ENCODE measurements around the gene SOHLH2.

SOHLH2 gene, protein sequence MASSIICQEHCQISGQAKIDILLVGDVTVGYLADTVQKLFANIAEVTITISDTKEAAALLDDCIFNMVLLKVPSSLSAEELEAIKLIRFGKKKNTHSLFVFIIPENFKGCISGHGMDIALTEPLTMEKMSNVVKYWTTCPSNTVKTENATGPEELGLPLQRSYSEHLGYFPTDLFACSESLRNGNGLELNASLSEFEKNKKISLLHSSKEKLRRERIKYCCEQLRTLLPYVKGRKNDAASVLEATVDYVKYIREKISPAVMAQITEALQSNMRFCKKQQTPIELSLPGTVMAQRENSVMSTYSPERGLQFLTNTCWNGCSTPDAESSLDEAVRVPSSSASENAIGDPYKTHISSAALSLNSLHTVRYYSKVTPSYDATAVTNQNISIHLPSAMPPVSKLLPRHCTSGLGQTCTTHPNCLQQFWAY

DNA sequence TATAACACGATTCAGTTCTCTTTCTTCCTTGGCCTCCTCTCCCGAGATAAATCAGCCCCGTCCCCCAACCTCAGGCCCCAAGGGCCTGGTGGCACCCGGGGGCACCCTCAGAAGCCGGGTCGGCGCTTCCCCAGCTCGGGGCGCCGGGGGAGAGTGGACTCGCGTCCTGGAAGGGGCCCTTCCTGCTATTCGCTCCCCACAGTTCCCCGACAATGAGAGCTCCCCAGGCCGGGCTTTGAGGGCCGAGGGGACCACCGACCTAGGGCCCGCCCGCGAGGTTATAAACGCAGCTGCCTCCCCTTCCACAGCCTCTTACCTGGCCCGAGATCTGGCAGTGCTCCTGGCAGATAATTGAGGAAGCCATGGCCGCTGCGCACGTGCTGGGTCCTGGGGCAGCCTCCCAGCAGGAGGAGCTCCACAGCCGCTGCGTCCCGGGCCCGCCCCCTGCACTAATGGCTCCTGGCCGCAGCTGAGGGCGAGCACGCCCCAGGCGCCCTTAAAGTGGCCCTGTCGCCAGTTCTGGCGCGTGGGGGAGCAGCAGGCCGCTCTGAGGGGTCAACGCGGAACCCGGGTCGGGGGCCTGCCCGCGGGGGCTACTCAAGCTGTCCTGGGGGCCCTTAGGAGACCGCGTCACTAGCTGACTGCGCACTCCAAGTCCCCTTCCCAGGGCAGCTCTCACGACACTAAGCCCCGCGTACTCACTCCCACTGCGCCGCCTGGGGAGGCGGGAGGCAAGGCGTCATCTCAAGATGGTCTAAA lies at the start of gene SOHLH2:
SOHLH2 (minus strand) TSS at position 394 of the 759 bp plus-strand sequence; CDS start at position 364, 30 bp downstream.
- no peak within 1 kb of the TSS for H3K9ac ChIP-seq

DNA sequence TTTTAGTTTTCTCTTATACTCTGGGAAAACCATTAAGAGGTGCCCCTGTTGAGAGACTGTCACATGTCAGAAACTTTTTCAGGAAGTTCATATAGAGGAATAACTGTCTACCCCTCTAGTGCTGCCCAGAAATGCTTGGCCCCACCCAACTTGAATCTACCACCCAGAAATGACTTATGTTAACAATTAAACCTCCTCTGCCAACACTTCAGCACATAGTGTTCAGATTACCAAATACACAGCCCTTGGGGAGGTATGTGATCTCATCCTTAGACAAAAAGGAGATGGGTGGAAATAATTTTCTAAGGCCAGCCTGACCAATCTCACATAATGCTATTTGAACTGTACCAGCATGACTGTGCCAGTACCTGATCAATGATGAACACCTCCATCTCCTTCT lies 47.6 kb upstream of the SOHLH2 start:
- Histone ChIP-seq H3K79me2 (no peaks in the 10 kb centered on the region), H3K27ac (no peak overlapping the region), H3K9me3 (ENCODE audit: control insufficient read depth, low read length) (no peaks in the 10 kb centered on the region), H3K4me2 (ENCODE audit: low read length) (no peak overlapping the region), H2AFZ (no peak overlapping the region), H3K36me3 (ENCODE audit: control insufficient read depth, insufficient read depth, low read length) (no peaks in the 10 kb centered on the region), H3K9ac (no peak overlapping the region), H3K27me3 (ENCODE audit: control insufficient read depth, insufficient read depth, low read length) (no peaks in the 10 kb centered on the region), H3K4me1 (no peaks in the 10 kb centered on the region), H3K4me3 (ENCODE audit: low read depth, low read length) (no peak overlapping the region)
- TF ChIP-seq, protein P1, sequence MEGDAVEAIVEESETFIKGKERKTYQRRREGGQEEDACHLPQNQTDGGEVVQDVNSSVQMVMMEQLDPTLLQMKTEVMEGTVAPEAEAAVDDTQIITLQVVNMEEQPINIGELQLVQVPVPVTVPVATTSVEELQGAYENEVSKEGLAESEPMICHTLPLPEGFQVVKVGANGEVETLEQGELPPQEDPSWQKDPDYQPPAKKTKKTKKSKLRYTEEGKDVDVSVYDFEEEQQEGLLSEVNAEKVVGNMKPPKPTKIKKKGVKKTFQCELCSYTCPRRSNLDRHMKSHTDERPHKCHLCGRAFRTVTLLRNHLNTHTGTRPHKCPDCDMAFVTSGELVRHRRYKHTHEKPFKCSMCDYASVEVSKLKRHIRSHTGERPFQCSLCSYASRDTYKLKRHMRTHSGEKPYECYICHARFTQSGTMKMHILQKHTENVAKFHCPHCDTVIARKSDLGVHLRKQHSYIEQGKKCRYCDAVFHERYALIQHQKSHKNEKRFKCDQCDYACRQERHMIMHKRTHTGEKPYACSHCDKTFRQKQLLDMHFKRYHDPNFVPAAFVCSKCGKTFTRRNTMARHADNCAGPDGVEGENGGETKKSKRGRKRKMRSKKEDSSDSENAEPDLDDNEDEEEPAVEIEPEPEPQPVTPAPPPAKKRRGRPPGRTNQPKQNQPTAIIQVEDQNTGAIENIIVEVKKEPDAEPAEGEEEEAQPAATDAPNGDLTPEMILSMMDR (IDR thresholded peaks at IDR 0.05): no peak

More for the DNA sequence above, at the start of gene SOHLH2:
- Histone ChIP-seq H3K4me3 (ENCODE audit: low read depth, low read length) (no peak within 1 kb of the TSS), H3K79me2 (no peaks in the 10 kb centered on the region), H3K27ac (no peak within 1 kb of the TSS), H3K27me3 (ENCODE audit: control insufficient read depth, insufficient read depth, low read length) (no peaks in the 10 kb centered on the region), H2AFZ (no peak within 1 kb of the TSS), H3K4me2 (ENCODE audit: low read length) (no peak within 1 kb of the TSS), H3K4me1 (no peaks in the 10 kb centered on the region), H3K9me3 (ENCODE audit: control insufficient read depth, low read length) (no peaks in the 10 kb centered on the region), H3K36me3 (ENCODE audit: control insufficient read depth, insufficient read depth, low read length) (no peaks in the 10 kb centered on the region)
- TF ChIP-seq, protein P1 (IDR thresholded peaks at IDR 0.05): no peak

DNA sequence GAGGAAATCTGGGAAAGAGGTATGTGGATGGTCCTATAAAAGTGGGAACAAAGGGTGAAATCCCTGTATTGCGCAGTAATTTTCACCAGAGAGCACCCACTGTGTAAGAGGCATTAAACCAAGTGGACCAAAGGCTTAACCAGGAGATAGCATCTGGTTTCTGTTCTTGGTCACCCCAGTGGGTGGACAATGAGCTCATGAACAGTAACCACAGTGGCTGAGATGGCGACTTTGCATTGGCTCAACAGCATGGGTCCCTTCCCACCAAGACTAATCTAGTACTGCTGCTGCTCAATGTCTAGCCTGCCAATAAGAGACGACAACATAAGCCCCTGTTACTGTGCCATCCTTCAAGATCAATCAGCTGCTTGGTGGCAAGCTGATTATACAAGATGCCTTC lies 46.7 kb upstream of the SOHLH2 start:
- Histone ChIP-seq H2AFZ (no peak overlapping the region), H3K4me2 (ENCODE audit: low read length) (no peak overlapping the region), H3K79me2 (no peaks in the 10 kb centered on the region), H3K27ac (no peak overlapping the region), H3K36me3 (ENCODE audit: control insufficient read depth, insufficient read depth, low read length) (no peaks in the 10 kb centered on the region), H3K4me1 (no peaks in the 10 kb centered on the region), H3K9ac (no peak overlapping the region), H3K9me3 (ENCODE audit: control insufficient read depth, low read length) (no peaks in the 10 kb centered on the region), H3K4me3 (ENCODE audit: low read depth, low read length) (no peak overlapping the region), H3K27me3 (ENCODE audit: control insufficient read depth, insufficient read depth, low read length) (no peaks in the 10 kb centered on the region)
- TF ChIP-seq, protein P1 (IDR thresholded peaks at IDR 0.05): no peak

DNA sequence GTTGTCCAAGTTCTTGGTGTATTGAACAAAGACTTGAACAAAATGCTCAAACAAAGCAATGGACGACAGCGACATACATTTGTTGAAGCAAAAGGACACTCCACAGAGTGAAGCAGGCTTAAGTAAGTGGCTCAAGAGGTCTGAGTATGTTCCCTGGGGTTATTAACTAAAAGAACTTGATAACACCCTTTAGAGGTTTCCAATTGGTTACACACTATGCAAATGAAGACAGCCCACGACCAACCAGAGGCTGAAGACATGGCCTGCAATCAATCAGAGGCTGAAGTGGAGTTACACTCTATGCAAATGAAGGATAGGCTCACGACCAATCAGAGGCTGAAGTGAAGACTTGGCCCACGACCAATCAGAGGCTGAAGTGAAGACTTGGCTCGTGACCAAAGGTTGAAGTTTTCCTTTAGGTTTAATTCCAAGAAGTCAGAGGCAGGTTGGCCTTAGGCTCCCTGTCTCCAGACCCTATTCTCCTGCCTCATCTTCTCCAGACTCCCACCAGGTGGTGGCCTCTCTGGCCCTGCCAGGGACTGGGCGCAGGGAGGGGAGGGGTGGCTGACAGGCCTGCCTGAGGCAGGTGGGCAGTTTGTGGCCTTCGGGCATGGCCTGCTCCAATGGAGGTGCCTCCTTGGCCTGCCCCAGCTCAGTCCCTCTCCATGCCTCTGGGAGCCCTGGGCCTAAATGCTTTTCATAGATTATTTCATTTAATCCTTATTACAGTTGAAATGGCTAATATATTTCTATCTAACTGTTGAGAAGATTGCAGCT lies 45.2 kb upstream of the SOHLH2 start:
- H3K4me2 ChIP-seq (ENCODE audit: low read length): no peak overlapping the region
- TF ChIP-seq, protein P1 (IDR thresholded peaks at IDR 0.05): no peak

More for the DNA sequence above, 45.2 kb upstream of the SOHLH2 start:
- H3K36me3 ChIP-seq (ENCODE audit: control insufficient read depth, insufficient read depth, low read length): no peaks in the 10 kb centered on the region
- H3K4me3 ChIP-seq (ENCODE audit: low read depth, low read length): no peak overlapping the region
- no peaks in the 10 kb centered on the region for H3K79me2 ChIP-seq
- H2AFZ ChIP-seq: no peak overlapping the region
- H3K27ac ChIP-seq: no peak overlapping the region
- no peak overlapping the region for H3K9ac ChIP-seq
- H3K27me3 ChIP-seq (ENCODE audit: control insufficient read depth, insufficient read depth, low read length): no peaks in the 10 kb centered on the region
- no peaks in the 10 kb centered on the region for H3K9me3 ChIP-seq (ENCODE audit: control insufficient read depth, low read length)
- no peaks in the 10 kb centered on the region for H3K4me1 ChIP-seq
